CD14-positive monocyte (primary cell): ENCODE results near the gene MSI2. TPM values are rescaled to one million over a fixed set of nuclear protein-coding genes. Genes with fewer than 3 reads are reported as not detected.
A peak's percentile ranks its signal among the peaks of the same experiment; 100 is the strongest.

Experiments
- DNase-seq, 3 donors: peaks; one replicate each; pipeline ENCODE4 v3.0.0-alpha.2; 2011 to 2022
- H2AFZ ChIP-seq: 2 replicates; pipeline ENCODE4 v1.6.0; 2012; ENCODE audit warnings: mild to moderate bottlenecking, low read depth, low read length, inconsistent platforms; ENCODE audit not compliant: insufficient read depth, poor library complexity, severe bottlenecking
- H3K27ac ChIP-seq, 2 donors: 1 replicate in 1 of 2; 2 replicates in 1 of 2; pipeline ENCODE4 v1.5.1; 2012 to 2013; ENCODE audit warnings: low read length in 2 of 2, control low read depth in 1 of 2, inconsistent platforms in 1 of 2, low read depth in 1 of 2, mild to moderate bottlenecking in 1 of 2
- H3K27me3 ChIP-seq, 2 donors: one replicate each; pipeline versions ENCODE4 v1.6.0 to v1.6.1; 2011 to 2013; ENCODE audit warnings: low read length in 2 of 2; ENCODE audit not compliant: control insufficient read depth in 2 of 2, insufficient read depth in 2 of 2
- H3K36me3 ChIP-seq, 2 donors: replicated peaks in 1 of 2; 1 replicate in 1 of 2; 2 replicates in 1 of 2; pipeline versions ENCODE4 v1.5.1 to v1.6.1; 2012 to 2013; ENCODE audit warnings: low read length in 2 of 2, control low read depth in 1 of 2, inconsistent platforms in 1 of 2, mild to moderate bottlenecking in 1 of 2; ENCODE audit not compliant: insufficient read depth in 2 of 2, control insufficient read depth in 1 of 2
- H3K4me1 ChIP-seq, 2 donors: 1 replicate in 1 of 2; 2 replicates in 1 of 2; pipeline versions ENCODE4 v1.5.1 to v1.6.1; 2012 to 2013; ENCODE audit warnings: low read length in 2 of 2, control low read depth in 1 of 2, inconsistent platforms in 1 of 2, mild to moderate bottlenecking in 1 of 2, moderate library complexity in 1 of 2; ENCODE audit not compliant: insufficient read depth in 2 of 2, control insufficient read depth in 1 of 2
- H3K4me2 ChIP-seq: replicated peaks from 2 replicates; pipeline ENCODE3; 2012; ENCODE audit warnings: low read length, moderate library complexity, mild to moderate bottlenecking; ENCODE audit not compliant: poor library complexity, severe bottlenecking; ENCODE audit errors: extremely low read depth
- H3K4me3 ChIP-seq, 3 experiments: fragments of 200-600 bp in 1 of 3; sonication (generic) in 1 of 3; replicated peaks in 1 of 3; 1 replicate in 2 of 3; 2 replicates in 1 of 3; pipeline ENCODE4 v1.5.1; 2011 to 2013; ENCODE audit warnings: low read length in 3 of 3, mild to moderate bottlenecking in 3 of 3, control low read depth in 2 of 3, low read depth in 2 of 3, inconsistent platforms in 1 of 3, moderate library complexity in 1 of 3
- H3K79me2 ChIP-seq: 2 replicates; pipeline ENCODE4 v1.6.0; 2012; ENCODE audit warnings: mild to moderate bottlenecking, control low read depth, inconsistent platforms, low read length, moderate library complexity; ENCODE audit not compliant: insufficient read depth
- H3K9ac ChIP-seq: 2 replicates; pipeline ENCODE4 v1.6.0; 2017; ENCODE audit warnings: low read length, mild to moderate bottlenecking; ENCODE audit not compliant: insufficient read depth, poor library complexity, severe bottlenecking
- H3K9me3 ChIP-seq, 2 donors: replicated peaks in 1 of 2; 1 replicate in 1 of 2; 2 replicates in 1 of 2; pipeline versions ENCODE4 v1.5.1 to v1.6.1; 2012 to 2013; ENCODE audit warnings: low read length in 2 of 2, control low read depth in 1 of 2; ENCODE audit not compliant: control insufficient read depth in 1 of 2, insufficient read depth in 1 of 2
- H4K20me1 ChIP-seq: 2 replicates; pipeline ENCODE4 v1.6.0; 2012; ENCODE audit warnings: mild to moderate bottlenecking, low read length, control low read depth, moderate library complexity; ENCODE audit not compliant: insufficient read depth
- H3K27ac Mint-ChIP-seq, 7 donors: one replicate each; pipeline ENCODE4 v1.8.0; 2020; ENCODE audit warnings: mild to moderate bottlenecking in 7 of 7, mixed read lengths in 7 of 7, moderate library complexity in 6 of 7, inconsistent platforms in 2 of 7
- H3K27me3 Mint-ChIP-seq, 3 donors: one replicate each; pipeline ENCODE4 v1.8.0; 2021 to 2022; ENCODE audit warnings: low read depth in 3 of 3, mild to moderate bottlenecking in 3 of 3, mixed read lengths in 3 of 3, moderate library complexity in 3 of 3, inconsistent platforms in 1 of 3
- H3K36me3 Mint-ChIP-seq, 2 donors: one replicate each; pipeline ENCODE4 v1.8.0; 2020; ENCODE audit warnings: mixed read lengths in 2 of 2, inconsistent platforms in 1 of 2, mild to moderate bottlenecking in 1 of 2
- H3K4me1 Mint-ChIP-seq: one replicate; pipeline ENCODE4 v1.8.0; 2020; ENCODE audit warnings: mild to moderate bottlenecking, mixed read lengths
- H3K4me3 Mint-ChIP-seq, 2 donors: one replicate each; pipeline ENCODE4 v1.8.0; 2020; ENCODE audit warnings: mild to moderate bottlenecking in 2 of 2, mixed read lengths in 2 of 2, moderate library complexity in 1 of 2
- H3K9me3 Mint-ChIP-seq, 7 donors: one replicate each; pipeline ENCODE4 v1.8.0; 2020 to 2022; ENCODE audit warnings: mixed read lengths in 7 of 7, mild to moderate bottlenecking in 6 of 7, moderate library complexity in 6 of 7, inconsistent platforms in 2 of 7
- WGBS: methylation state at CpG from one replicate; pipeline ENCODE4 v1.1.5; 2013; ENCODE audit warnings: missing lambda C conversion rate; ENCODE audit not compliant: insufficient coverage; 5-methylcytosine and 5-hydroxymethylcytosine counted together
- intact Hi-C, 2 donors: fragments of 100-400 bp; cut with micrococcal nuclease; formaldehyde crosslinking; loops; one replicate each; pipeline versions ENCODE4 v1.15.0 to v1.15.1; 2023
- polyA plus RNA-seq, 3 donors: library from polyadenylated mRNA; depleted of rRNA in 1 of 3; unstranded in 2 of 3; stranded (reverse) in 1 of 3; fragments of 300-500 nt in 2 of 3; fragments of >200 nt in 1 of 3; fragmentation: Illumina TruSeq in 2 of 3; gene quantifications; 1 replicate in 2 of 3; 2 replicates in 1 of 3; pipeline ENCODE4 v1.2.3, GENCODE V29; 2012 to 2021
- TF ChIP-seq, protein P1 (sequence below): fragments of 200-600 bp; IDR thresholded peaks from one replicate; pipeline ENCODE4 v1.8.0; 2022; ENCODE audit warnings: antibody characterized with exemption, mild to moderate bottlenecking

MSI2 gene
- polyA plus RNA-seq, 3 donors, result 0.20 to 6.6 (median 0.37) TPM

DNA sequence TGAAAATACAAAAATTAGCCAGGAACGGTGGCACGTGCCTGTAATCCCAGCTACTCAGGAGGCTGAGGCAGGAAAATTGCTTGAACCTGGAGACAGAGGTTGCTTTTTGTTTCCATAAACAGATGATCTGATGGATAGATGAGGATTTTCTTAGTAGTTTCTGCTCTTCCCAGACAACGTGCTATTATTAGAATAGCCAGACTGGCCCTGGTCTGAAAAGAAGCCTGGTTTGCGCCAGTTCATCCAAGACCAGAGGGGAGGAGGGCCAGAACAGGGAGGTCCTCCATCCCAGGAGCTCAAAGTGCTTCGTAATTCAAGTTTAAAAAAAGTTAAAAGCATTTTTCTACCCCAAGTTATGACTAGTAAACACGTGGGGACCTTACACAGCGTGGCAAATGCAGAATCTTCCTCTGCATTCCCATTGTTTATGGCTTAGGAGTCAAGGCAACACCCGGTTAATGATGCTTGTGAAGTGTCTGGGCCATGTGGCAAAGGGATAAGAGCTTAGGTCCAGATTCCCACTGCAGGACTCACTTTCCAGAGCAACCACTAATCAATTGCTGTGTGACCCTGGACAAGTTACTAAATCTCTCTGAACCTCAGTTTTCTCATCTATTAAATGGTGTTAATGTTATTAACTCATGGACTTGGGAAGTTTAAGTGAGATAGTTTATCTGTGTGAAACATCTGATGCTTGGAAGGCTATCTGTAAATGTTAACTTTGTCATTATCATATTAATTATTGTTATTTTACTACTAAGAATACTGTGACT lies 283.4 kb downstream of the MSI2 start:
- H3K36me3 ChIP-seq, result no peaks in the 10 kb centered on the region
- H3K4me3 ChIP-seq, result no peak overlapping the region
- H3K9me3 ChIP-seq, result no peaks in the 10 kb centered on the region
- intact Hi-C loops, result no loop called here
- H3K79me2 ChIP-seq, result no peaks in the 10 kb centered on the region
- Mint-ChIP-seq H3K36me3 (no peaks in the 10 kb centered on the region), H3K27ac (no peak overlapping the region), H3K4me3 (no peak overlapping the region), H3K9me3 (peaks cover 0 to 2% (median 0%) of the 10 kb centered on the region in 7 donors), H3K27me3 (no peaks in the 10 kb centered on the region), H3K4me1 (peaks cover 27% of the 10 kb centered on the region)
- TF ChIP-seq, protein P1, sequence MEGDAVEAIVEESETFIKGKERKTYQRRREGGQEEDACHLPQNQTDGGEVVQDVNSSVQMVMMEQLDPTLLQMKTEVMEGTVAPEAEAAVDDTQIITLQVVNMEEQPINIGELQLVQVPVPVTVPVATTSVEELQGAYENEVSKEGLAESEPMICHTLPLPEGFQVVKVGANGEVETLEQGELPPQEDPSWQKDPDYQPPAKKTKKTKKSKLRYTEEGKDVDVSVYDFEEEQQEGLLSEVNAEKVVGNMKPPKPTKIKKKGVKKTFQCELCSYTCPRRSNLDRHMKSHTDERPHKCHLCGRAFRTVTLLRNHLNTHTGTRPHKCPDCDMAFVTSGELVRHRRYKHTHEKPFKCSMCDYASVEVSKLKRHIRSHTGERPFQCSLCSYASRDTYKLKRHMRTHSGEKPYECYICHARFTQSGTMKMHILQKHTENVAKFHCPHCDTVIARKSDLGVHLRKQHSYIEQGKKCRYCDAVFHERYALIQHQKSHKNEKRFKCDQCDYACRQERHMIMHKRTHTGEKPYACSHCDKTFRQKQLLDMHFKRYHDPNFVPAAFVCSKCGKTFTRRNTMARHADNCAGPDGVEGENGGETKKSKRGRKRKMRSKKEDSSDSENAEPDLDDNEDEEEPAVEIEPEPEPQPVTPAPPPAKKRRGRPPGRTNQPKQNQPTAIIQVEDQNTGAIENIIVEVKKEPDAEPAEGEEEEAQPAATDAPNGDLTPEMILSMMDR, result no peak
- H3K27ac ChIP-seq, result no peak overlapping the region
- 89% methylated on average over 1 of the region's 8 CpGs for WGBS
- H2AFZ ChIP-seq, result no peak overlapping the region
- H3K9ac ChIP-seq, result no peak overlapping the region
- H3K4me2 ChIP-seq, result no peak overlapping the region
- H3K4me1 ChIP-seq, result peaks cover 10 to 19% of the 10 kb centered on the region in 2 donors
- no peaks in the 10 kb centered on the region for H3K27me3 ChIP-seq
- H4K20me1 ChIP-seq, result no peaks in the 10 kb centered on the region
- no peak for DNase-seq

DNA sequence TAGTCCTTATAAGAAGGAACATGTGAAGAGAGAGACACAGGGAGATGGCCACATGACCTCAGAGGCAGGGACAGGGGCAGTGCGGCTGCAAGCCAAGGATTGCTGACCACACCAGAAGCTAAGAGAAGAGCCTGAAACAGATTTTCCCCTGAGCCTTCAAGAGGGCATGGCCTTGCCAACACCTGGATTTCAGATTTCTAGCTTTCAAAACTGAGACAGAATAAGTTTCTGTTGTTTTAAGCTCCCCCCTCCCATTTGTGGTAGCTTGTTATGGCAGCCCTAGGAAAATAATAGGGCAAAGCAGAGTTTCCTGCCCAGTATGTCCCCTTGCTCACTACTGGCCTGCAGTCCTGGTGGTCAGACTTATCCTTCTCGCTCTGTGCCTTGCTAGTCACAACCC lies 284.3 kb downstream of the MSI2 start:
- Mint-ChIP-seq H3K9me3 (peaks cover 0 to 2% (median 0%) of the 10 kb centered on the region in 7 donors), H3K4me1 (peaks cover 27% of the 10 kb centered on the region), H3K27ac (peak overlapping the region in 2 of 7 donors; percentile 52 to 54)

More for the DNA sequence above, 284.3 kb downstream of the MSI2 start:
- no peaks in the 10 kb centered on the region for H3K9me3 ChIP-seq
- intact Hi-C loops, result no loop called here
- H3K27me3 ChIP-seq, result no peaks in the 10 kb centered on the region
- no peaks in the 10 kb centered on the region for H4K20me1 ChIP-seq
- H3K27ac ChIP-seq, result no peak overlapping the region
- H3K4me1 ChIP-seq, result peaks cover 10 to 19% of the 10 kb centered on the region in 2 donors
- TF ChIP-seq, protein P1, result no peak
- no peak for DNase-seq
- H3K36me3 ChIP-seq, result no peaks in the 10 kb centered on the region
- no peak overlapping the region for H3K4me2 ChIP-seq
- 100% methylated on average over 1 of the region's 2 CpGs for WGBS
- H3K27me3 Mint-ChIP-seq, result no peaks in the 10 kb centered on the region
- H3K36me3 Mint-ChIP-seq, result no peaks in the 10 kb centered on the region
- no peak overlapping the region for H3K4me3 ChIP-seq
- H2AFZ ChIP-seq, result no peak overlapping the region
- no peaks in the 10 kb centered on the region for H3K79me2 ChIP-seq
- H3K4me3 Mint-ChIP-seq, result no peak overlapping the region
- no peak overlapping the region for H3K9ac ChIP-seq
